Measurements from ENCODE around the gene RNF39.

RNF39 gene

DNA sequence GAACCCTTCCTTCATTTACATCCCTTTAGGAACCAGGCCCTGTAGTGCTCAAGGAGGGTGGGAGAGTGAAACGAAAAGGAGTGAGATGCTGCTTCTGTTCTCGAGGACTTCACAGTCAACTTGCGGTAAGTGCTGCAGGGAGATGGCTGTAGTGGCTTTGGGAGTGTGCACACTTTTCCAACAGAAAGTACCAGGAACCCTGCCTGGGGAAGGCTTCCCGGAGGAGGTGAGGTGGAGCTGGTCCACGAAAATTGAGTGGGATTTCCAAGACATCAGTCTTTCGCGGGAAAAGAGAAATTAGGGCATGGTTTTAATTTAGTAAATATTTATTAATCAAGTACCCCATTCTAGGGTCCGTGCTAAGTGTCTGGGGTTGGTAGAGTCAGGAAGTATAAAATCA is 24.6 kb upstream of the RNF39 start:
- CTCF ChIA-PET: no interaction called here
- TF ChIP-seq SUZ12 (IDR thresholded peaks at IDR 0.05) (no peak), ZNF384 (IDR thresholded peaks at IDR 0.05) (no peak), LEF1 (IDR thresholded peaks at IDR 0.05; ENCODE audit: borderline replicate concordance) (no peak), FOXK2 (IDR thresholded peaks at IDR 0.05) (no peak), FOXA1 (IDR thresholded peaks at IDR 0.05) (no peak), HDGF (IDR thresholded peaks at IDR 0.05; ENCODE audit: borderline replicate concordance) (no peak), TARDBP (IDR thresholded peaks at IDR 0.05) (no peak), NFRKB (IDR thresholded peaks at IDR 0.05) (no peak), ARNT (IDR thresholded peaks at IDR 0.05) (no peak), ELF4 (IDR thresholded peaks at IDR 0.05) (no peak), FOXM1 (IDR thresholded peaks at IDR 0.05; ENCODE audit: borderline replicate concordance) (no peak), CTBP1 (IDR thresholded peaks at IDR 0.05; ENCODE audit: borderline replicate concordance) (no peak), L3MBTL2 (conservative IDR thresholded peaks at IDR 0.05) (no peak), BHLHE40 (IDR thresholded peaks at IDR 0.05; ENCODE audit: borderline replicate concordance) (no peak), SP1 (IDR thresholded peaks at IDR 0.05) (no peak)
- TF ChIP-seq, protein P1, sequence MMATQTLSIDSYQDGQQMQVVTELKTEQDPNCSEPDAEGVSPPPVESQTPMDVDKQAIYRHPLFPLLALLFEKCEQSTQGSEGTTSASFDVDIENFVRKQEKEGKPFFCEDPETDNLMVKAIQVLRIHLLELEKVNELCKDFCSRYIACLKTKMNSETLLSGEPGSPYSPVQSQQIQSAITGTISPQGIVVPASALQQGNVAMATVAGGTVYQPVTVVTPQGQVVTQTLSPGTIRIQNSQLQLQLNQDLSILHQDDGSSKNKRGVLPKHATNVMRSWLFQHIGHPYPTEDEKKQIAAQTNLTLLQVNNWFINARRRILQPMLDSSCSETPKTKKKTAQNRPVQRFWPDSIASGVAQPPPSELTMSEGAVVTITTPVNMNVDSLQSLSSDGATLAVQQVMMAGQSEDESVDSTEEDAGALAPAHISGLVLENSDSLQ (IDR thresholded peaks at IDR 0.05): no peak

DNA sequence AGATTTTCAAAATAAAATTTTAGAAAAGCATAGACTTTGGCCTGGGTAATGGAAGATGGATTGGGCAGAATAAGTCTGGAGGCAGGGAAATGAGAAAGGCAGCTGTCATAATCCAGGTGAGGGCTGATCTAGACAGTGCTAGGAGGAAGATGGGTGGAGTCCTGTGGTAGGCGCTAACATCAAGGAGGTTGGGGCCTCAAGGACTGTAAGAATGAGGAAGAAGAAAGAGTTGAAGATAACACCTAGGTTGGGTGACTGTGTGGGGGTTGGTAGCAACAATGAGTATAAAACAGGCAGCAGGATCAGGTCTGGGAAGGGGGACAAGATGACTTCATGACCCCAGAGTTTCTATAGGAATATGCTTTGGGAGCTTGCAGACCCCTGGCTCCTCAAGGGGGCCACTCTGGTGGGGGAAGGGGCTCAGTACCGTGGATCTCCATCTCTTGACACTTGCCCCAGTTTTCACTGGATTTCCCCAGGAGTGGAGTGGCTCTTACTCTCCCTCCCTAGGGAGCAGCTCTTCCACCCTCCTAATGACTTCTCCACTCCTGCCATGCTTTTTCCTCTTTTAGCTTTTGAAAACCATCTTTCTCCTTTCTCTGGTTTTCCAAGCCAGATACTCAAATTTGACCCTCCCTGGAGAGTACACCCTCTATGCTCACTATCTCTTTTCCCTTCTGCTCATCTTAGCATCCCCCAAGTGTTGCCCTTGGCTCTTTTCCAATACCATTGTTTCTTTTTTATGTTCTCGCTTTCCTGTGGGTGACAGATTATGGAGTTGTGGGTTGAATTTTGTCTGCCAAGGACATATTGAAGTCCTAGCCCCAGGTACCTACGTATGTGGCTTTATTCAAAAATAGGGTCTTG is 22.6 kb upstream of the RNF39 start:
- POLR2A ChIA-PET: interaction anchor here (0.8 to 1.2 kb wide), 2 partner anchors 37 to 79 kb away, joined by 3 read pairs; partner anchors contain the start of gene POLR1H
- DNase-seq (ENCODE audit: extremely low spot score): no peak
- TF ChIP-seq FOXK2 (IDR thresholded peaks at IDR 0.05): no peak
- no peak for TF ChIP-seq HDGF (IDR thresholded peaks at IDR 0.05; ENCODE audit: borderline replicate concordance)
- TF ChIP-seq FOXA1 (IDR thresholded peaks at IDR 0.05): no peak
- CTCF ChIA-PET: interaction anchor here (0.9 to 1.5 kb wide), 2 partner anchors 33 to 121 kb away, joined by 3 to 4 read pairs; no protein-coding TSS in a partner anchor

More for the DNA sequence above, 24.6 kb upstream of the RNF39 start:
- POLR2A ChIA-PET: no interaction called here
- no peak for DNase-seq (ENCODE audit: extremely low spot score)

DNA sequence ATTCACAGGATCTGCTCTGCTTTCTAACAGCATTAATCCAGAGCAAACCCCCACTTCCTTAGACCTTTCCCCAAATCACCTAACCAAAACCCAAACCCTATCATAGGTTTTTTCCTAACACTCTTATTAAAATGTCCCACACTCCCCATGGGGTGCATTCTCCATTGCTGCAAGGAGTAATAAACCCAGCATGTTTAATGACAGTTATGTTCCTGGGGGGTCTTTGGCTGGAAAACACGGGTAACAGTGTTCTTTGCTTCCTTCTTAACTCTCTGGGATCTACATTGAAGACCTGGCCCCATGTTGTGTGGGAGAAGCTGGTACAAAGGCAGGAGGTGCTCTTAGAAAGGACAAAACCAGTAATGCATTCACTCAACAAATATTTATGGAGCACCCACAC is 21.3 kb upstream of the RNF39 start:
- no peak for DNase-seq (ENCODE audit: extremely low spot score)
- TF ChIP-seq FOXM1 (IDR thresholded peaks at IDR 0.05; ENCODE audit: borderline replicate concordance) (no peak), CTBP1 (IDR thresholded peaks at IDR 0.05; ENCODE audit: borderline replicate concordance) (no peak), BHLHE40 (IDR thresholded peaks at IDR 0.05; ENCODE audit: borderline replicate concordance) (no peak), FOXA1 (IDR thresholded peaks at IDR 0.05) (no peak), SUZ12 (IDR thresholded peaks at IDR 0.05) (no peak), ELF4 (IDR thresholded peaks at IDR 0.05) (no peak), ZNF384 (IDR thresholded peaks at IDR 0.05) (no peak), LEF1 (IDR thresholded peaks at IDR 0.05; ENCODE audit: borderline replicate concordance) (no peak), HDGF (IDR thresholded peaks at IDR 0.05; ENCODE audit: borderline replicate concordance) (no peak), ARNT (IDR thresholded peaks at IDR 0.05) (no peak), FOXK2 (IDR thresholded peaks at IDR 0.05) (no peak), L3MBTL2 (conservative IDR thresholded peaks at IDR 0.05) (no peak), TARDBP (IDR thresholded peaks at IDR 0.05) (no peak), NFRKB (IDR thresholded peaks at IDR 0.05) (no peak), SP1 (IDR thresholded peaks at IDR 0.05) (no peak)
- TF ChIP-seq, protein P1 (IDR thresholded peaks at IDR 0.05): no peak
- POLR2A ChIA-PET: no interaction called here
- CTCF ChIA-PET: interaction anchor here (1.5 kb wide), 1 partner anchor 34 kb away, joined by 4 read pairs; no protein-coding TSS in a partner anchor

DNA sequence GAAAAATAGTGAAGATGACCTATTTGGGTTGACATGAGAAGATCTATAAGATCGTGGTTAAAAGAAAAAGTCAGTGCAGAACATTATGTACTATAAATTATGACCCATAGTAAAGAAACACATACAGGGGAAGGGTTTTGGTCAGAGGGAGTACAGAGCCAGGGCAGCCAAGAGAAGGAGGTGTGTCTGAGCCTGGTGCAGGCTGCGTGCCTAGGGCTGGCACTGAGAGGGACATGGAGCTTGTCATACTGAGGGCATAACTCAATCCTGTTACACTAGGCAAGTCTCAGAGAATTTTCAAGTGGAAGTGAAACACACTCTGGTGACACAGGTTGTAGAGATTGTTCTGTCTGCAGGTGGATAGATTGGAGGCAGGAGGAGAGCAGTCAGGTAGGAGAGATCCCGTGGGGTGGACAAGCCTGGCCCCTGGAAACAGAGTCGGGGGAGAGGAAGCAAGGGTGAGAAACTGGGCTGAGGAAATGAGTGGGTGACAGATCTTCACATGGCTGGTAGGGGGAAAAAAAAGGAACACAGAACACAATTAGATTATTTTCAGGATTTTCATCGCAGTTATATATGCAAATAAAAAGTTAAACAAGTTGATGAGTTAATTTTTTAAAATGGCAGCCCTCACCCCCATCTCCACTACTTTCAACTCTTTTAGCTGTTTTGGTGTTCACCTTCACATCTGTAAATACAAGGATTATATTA is 18.5 kb upstream of the RNF39 start:
- CTCF ChIA-PET: interaction anchor here (1.3 kb wide), 1 partner anchor 37 kb away, joined by 3 read pairs; no protein-coding TSS in a partner anchor
- DNase-seq (ENCODE audit: extremely low spot score): no peak
- POLR2A ChIA-PET: interaction anchor here (0.9 to 1.4 kb wide), 2 partner anchors 8 to 232 kb away, joined by 3 to 6 read pairs; partner anchors contain the start of gene TRIM39

More for the DNA sequence above, 18.5 kb upstream of the RNF39 start:
- TF ChIP-seq L3MBTL2 (conservative IDR thresholded peaks at IDR 0.05) (no peak), FOXM1 (IDR thresholded peaks at IDR 0.05; ENCODE audit: borderline replicate concordance) (no peak), BHLHE40 (IDR thresholded peaks at IDR 0.05; ENCODE audit: borderline replicate concordance) (no peak), LEF1 (IDR thresholded peaks at IDR 0.05; ENCODE audit: borderline replicate concordance) (no peak), CTBP1 (IDR thresholded peaks at IDR 0.05; ENCODE audit: borderline replicate concordance) (no peak), HDGF (IDR thresholded peaks at IDR 0.05; ENCODE audit: borderline replicate concordance) (no peak), ELF4 (IDR thresholded peaks at IDR 0.05) (no peak)
- TF ChIP-seq, protein P1 (IDR thresholded peaks at IDR 0.05): no peak
